Lower leg skin (tissue), 4 donors: ENCODE measurements around the gene DOCK3. TPM values are rescaled to one million over a fixed set of nuclear protein-coding genes. Genes with fewer than 3 reads are reported as not detected.
"Not testable (repeated sequence)": the region's sequence is repeated elsewhere in the genome, so short reads cannot be mapped to it uniquely, and the experiment has no call there.

Source experiments
- DNase-seq, 2 donors: peaks; one replicate each; pipeline ENCODE4 v3.0.0-alpha.2; 2019; ENCODE audit warnings: low spot score in 2 of 2
- H3K4me3 ChIP-seq: fragments of 200-600 bp; sonication (generic); 2 replicates; pipeline ENCODE4 v1.5.1; 2017; ENCODE audit warnings: mild to moderate bottlenecking, low read depth; ENCODE audit not compliant: poor library complexity, severe bottlenecking
- POLR2A ChIP-seq, 2 donors: fragments of 450-650 bp; IDR thresholded peaks; one replicate each; pipeline ENCODE4 v1.6.1; 2016 to 2017; ENCODE audit warnings: antibody characterized with exemption in 2 of 2, mild to moderate bottlenecking in 1 of 2, moderate library complexity in 1 of 2
- WGBS, 2 donors: methylation state at CpG; one replicate each; pipeline ENCODE4 v1.1.5; 2018; 5-methylcytosine and 5-hydroxymethylcytosine counted together
- intact Hi-C: fragments of 100-400 bp; cut with DNase I; formaldehyde crosslinking; loops from one replicate; pipeline ENCODE4 v1.15.0; 2023; ENCODE audit warnings: low total_unique reads
- total RNA-seq, 4 donors: library from RNA; depleted of rRNA; stranded (reverse); fragments of >200 nt; gene quantifications; one replicate each; pipeline ENCODE4 v1.1.0, GENCODE V29; 2016
- TF ChIP-seq, protein P1 (sequence below), 3 donors: fragments of 450-650 bp; IDR thresholded peaks; one replicate each; pipeline ENCODE4 v1.5.1; 2016; ENCODE audit warnings: antibody characterized with exemption in 3 of 3, mild to moderate bottlenecking in 3 of 3, moderate library complexity in 2 of 3

The DOCK3 gene
- total RNA-seq, 4 donors from 2014 or later, result 2.0 to 4.5 (median 3.0) TPM

GRCh38 chr3:51360806-51361205 lies 686.1 kb downstream of the DOCK3 start:
- TF ChIP-seq, protein P1, sequence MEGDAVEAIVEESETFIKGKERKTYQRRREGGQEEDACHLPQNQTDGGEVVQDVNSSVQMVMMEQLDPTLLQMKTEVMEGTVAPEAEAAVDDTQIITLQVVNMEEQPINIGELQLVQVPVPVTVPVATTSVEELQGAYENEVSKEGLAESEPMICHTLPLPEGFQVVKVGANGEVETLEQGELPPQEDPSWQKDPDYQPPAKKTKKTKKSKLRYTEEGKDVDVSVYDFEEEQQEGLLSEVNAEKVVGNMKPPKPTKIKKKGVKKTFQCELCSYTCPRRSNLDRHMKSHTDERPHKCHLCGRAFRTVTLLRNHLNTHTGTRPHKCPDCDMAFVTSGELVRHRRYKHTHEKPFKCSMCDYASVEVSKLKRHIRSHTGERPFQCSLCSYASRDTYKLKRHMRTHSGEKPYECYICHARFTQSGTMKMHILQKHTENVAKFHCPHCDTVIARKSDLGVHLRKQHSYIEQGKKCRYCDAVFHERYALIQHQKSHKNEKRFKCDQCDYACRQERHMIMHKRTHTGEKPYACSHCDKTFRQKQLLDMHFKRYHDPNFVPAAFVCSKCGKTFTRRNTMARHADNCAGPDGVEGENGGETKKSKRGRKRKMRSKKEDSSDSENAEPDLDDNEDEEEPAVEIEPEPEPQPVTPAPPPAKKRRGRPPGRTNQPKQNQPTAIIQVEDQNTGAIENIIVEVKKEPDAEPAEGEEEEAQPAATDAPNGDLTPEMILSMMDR (IDR thresholded peaks at IDR 0.05), result no peak
- TF ChIP-seq POLR2A (IDR thresholded peaks at IDR 0.05), result no peak
- DNase-seq, result peak in 1 of 2 donors; percentile 50
- intact Hi-C loops, result no loop called here
- 87 to 93% methylated on average over 3 of the region's 3 CpGs for WGBS, 2 donors
- no peak overlapping the region for H3K4me3 ChIP-seq

- intact Hi-C loops, result no loop called here
- peak in 1 of 2 donors; percentile 70 for DNase-seq
- H3K4me3 ChIP-seq, result no peak overlapping the region
- WGBS, 2 donors, result 94 to 98% methylated on average over 6 of the region's 6 CpGs
- TF ChIP-seq, protein P1 (IDR thresholded peaks at IDR 0.05), result no peak
- no peak for TF ChIP-seq POLR2A (IDR thresholded peaks at IDR 0.05)
Observed at GRCh38 chr3:51361746-51362145, 687.0 kb downstream of the DOCK3 start.

GRCh38 chr3:51362476-51362875 lies 687.7 kb downstream of the DOCK3 start:
- DNase-seq, result peak in 1 of 2 donors; percentile 36
- no peak for TF ChIP-seq POLR2A (IDR thresholded peaks at IDR 0.05)
- TF ChIP-seq, protein P1 (IDR thresholded peaks at IDR 0.05), result no peak
- H3K4me3 ChIP-seq, result no peak overlapping the region
- 83 to 90% methylated on average over 9 of the region's 9 CpGs for WGBS, 2 donors
- intact Hi-C loops, result no loop called here

DNA sequence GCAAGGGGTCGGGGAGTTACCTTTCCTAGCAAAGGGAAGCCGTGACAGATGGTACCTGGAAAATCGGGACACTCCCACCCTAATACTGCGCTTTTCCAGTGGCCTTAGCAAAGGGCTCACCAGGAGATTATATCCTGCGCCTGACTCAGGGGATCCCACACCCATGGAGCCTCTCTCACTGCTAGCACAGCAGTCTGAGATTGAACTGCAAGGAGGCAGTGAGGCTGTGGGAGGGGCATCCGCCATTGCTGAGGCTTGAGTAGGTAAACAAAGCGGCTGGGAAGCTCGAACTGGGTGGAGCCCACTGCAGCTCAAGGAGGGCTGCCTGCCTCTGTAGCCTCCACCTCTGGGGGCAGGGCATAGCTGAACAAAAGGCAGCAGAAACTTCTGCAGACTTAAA lies 693.5 kb downstream of the DOCK3 start:
- WGBS, 2 donors, result 94 to 95% methylated on average over 8 of the region's 8 CpGs
- peak in 1 of 2 donors; percentile 56 for DNase-seq
- intact Hi-C loops, H3K4me3 ChIP-seq: not testable (repeated sequence)

- intact Hi-C loops, result loop anchor here (10.0 kb wide), 1 partner anchor 397 kb away; no protein-coding TSS in a partner anchor
- TF ChIP-seq POLR2A (IDR thresholded peaks at IDR 0.05), result no peak
- TF ChIP-seq, protein P1 (IDR thresholded peaks at IDR 0.05), result no peak
- no peak overlapping the region for H3K4me3 ChIP-seq
- DNase-seq, result peak in 1 of 2 donors; percentile 75
- WGBS, 2 donors, result 22 to 26% methylated on average over 4 of the region's 4 CpGs
Observed at GRCh38 chr3:51371943-51372557, 697.3 kb downstream of the DOCK3 start.

DNA sequence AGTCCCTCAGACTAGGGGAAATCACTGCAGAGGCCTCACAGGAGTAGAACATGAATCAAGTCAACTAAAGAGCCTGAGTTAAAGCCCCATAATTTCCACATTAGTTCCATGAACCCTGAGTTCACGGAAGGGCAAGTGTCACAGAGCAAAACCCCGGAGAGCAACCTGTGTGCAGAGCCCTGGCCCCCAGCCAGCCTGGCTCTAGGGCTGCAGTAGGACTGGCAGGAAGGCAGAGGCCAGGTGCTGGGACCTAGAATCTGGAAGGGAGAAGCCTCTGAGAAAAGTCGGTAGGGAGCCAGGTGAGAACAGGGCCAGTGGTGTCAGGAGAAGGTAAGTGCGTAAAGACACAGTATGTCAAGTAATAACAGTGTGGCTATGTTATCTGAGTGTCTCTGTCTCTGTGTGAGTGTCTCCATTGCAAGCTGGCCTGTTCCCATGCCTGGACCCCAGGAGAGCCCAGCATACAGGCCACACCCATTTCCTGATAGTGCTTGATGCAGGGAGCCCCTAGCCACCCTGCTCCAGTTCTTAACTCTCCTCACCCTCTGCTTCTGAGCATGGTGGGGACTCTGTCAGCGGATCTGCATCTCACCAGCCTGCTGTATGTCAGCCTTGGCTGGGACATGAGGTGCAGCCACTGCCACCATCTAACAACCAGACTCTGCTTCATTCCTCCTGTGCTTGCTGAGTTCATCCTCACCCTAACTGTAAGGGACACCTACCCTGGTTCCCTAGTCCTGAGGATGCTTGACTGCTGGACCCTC lies 699.1 kb downstream of the DOCK3 start:
- DNase-seq, result no peak
- WGBS, 2 donors, result 74 to 78% methylated on average over 5 of the region's 5 CpGs
- intact Hi-C loops, result loop anchor here (10.0 kb wide), 1 partner anchor 399 kb away; no protein-coding TSS in a partner anchor
- TF ChIP-seq POLR2A (IDR thresholded peaks at IDR 0.05), result no peak
- TF ChIP-seq, protein P1 (IDR thresholded peaks at IDR 0.05), result no peak
- H3K4me3 ChIP-seq, result no peak overlapping the region
